ENCODE measurements around the gene LRCOL1.

GRCh38 chr12:132629330-132629729, 18.9 kb upstream of the LRCOL1 start:
- TF ChIP-seq CTCF (IDR thresholded peaks at IDR 0.05; ENCODE audit: borderline replicate concordance, extremely low read depth, low read length, poor library complexity, severe bottlenecking): no peak
- TF ChIP-seq EZH2 (IDR thresholded peaks at IDR 0.05; ENCODE audit: borderline replicate concordance, low read depth, low read length, severe bottlenecking): no peak

Measured in DND-41 (cell line).